DMS153 (cell line): ENCODE results near the gene MMP2.

ENCODE experiments used
- DNase-seq: peaks from one replicate; lab custom pipeline; 2025; lab: John Stamatoyannopoulos, UW

The MMP2 gene

DNA sequence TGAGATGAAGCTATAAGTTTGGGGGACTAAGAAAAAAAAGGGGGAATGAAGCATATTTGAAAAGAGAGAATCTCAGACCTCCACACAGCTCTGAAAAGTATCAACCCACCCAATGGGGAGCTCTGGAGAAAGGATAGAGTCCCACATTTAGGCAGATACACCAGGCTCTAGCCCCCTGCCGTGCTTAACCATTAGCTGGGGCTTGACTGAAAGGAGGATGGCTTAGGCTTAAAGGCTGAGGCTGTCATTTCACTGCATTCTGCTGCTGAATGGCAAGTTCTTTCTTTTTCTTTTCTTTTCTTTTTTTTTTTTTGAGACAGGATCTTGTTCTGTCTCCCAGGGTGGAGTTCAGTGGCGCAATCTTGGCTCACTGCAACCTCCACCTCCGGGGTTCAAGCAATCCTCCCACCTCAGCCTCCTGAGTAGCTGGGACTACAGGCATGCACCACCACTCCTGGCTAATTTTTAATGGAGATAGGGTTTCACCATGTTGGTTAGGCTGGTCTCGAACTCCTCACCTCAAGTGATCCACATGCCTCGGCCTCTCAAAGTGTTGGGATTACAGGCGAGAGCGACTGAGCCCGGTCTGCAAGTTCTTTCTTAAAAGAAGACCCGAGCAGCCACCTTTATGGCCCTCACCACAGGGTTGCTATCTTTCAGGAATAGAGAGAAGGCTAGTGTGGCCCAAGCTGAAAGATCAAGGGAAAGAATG, 9.0 kb upstream of the MMP2 start:
- DNase-seq, result no peak

- DNase-seq, result no peak
These were observed 8.2 kb upstream of the MMP2 start for GRCh38 chr16:55470533-55471371.

- no peak for DNase-seq
These were observed 7.4 kb upstream of the MMP2 start for GRCh38 chr16:55471448-55472097.

- no peak for DNase-seq
These were observed 5.4 kb upstream of the MMP2 start for GRCh38 chr16:55473587-55473986.

- DNase-seq, result no peak
These were observed 4.2 kb upstream of the MMP2 start for GRCh38 chr16:55474821-55475220.

DNA sequence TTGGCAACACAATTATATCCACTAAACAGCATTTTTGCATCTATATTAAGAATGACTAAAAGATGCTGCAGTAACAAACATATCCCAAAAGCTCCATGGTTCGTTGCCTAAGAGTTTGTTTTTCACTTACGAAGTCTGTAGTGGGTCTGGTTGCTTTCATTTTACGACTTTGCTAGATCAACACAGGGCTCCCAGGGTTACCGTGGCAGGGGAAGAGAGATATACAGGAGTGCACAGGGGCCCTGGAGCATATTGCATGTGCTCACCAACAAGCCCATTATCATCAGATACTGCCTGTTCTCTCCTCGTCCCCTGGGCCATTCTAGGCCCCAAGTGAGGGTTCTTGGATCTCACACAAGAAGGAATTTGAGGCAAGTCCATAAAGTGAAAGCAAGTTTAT, 3.1 kb upstream of the MMP2 start:
- no peak for DNase-seq

- DNase-seq, result no peak
These were observed 2.1 kb upstream of the MMP2 start for GRCh38 chr16:55476625-55477533.

DNA sequence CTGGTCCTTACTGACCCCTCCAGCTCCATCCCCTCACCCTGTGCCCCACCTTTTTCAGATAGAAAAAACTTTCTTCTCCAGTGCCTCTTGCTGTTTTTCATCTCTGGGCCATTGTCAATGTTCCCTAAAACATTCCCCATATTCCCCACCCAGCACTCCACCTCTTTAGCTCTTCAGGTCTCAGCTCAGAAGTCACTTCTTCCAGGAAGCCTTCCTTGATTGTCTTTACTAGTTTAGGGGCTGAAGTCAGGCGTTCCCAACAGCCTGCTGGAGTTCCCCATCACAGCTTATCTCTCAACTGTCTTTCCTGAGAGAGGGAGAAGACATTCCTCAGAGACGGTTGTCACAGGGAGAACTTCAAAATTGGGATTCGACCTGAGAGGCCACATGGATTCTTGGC, 1.3 kb upstream of the MMP2 start:
- DNase-seq, result no peak

DNA sequence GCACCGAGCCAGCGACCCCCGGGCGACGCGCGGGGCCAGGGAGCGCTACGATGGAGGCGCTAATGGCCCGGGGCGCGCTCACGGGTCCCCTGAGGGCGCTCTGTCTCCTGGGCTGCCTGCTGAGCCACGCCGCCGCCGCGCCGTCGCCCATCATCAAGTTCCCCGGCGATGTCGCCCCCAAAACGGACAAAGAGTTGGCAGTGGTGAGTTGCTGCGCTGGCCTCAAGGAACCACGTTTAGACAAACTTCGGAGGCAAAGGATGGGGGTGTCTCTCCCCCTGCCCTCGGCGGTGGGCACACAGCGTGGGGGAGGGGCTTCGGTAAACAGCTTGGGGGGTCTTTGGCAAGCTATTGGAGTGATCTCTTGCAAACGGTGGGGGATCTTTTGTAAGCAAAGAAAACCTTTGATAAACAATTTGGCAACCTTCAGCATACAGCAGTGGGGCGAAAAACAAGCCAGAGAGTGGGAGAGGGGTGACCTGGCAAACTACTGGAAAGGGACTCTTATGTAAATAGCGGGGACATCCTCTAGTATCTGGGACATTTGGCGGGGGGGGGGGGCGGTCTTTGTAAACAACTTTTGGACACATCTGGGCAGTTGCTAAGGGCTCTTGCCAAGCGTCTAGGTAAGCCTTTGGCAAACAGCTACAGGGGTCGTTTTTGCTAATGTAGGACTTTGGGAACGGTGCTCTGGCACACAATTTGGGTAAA, 587 bp downstream of the MMP2 start:
- no peak for DNase-seq

GRCh38 chr16:55480228-55480655, 1.2 kb downstream of the MMP2 start:
- DNase-seq, result no peak

- DNase-seq, result no peak
These were observed 2.0 kb downstream of the MMP2 start for GRCh38 chr16:55481023-55481422.

DNA sequence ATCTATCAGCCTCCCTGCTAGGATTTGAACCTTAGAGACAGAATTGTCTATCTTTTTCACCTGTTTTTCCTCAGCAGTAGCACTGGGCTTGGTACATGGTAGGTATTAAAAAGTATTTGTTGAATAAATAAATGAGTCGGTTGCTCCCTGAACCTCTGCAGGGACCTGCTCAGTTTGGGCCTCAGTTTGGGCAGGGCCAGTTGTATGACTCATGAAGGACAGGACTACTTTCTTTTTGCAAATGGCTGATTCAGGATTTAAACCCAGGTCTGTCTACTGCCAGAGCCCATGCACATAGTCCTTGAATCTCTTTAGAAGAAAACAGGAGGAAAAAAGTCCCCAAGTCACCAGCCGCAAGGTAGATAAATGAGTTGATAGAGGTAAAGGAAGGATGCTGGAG, 3.1 kb downstream of the MMP2 start:
- no peak for DNase-seq

- no peak for DNase-seq
These were observed 8.2 kb downstream of the MMP2 start for GRCh38 chr16:55487048-55487803.

GRCh38 chr16:55488306-55488705, 9.3 kb downstream of the MMP2 start:
- no peak for DNase-seq

DNA sequence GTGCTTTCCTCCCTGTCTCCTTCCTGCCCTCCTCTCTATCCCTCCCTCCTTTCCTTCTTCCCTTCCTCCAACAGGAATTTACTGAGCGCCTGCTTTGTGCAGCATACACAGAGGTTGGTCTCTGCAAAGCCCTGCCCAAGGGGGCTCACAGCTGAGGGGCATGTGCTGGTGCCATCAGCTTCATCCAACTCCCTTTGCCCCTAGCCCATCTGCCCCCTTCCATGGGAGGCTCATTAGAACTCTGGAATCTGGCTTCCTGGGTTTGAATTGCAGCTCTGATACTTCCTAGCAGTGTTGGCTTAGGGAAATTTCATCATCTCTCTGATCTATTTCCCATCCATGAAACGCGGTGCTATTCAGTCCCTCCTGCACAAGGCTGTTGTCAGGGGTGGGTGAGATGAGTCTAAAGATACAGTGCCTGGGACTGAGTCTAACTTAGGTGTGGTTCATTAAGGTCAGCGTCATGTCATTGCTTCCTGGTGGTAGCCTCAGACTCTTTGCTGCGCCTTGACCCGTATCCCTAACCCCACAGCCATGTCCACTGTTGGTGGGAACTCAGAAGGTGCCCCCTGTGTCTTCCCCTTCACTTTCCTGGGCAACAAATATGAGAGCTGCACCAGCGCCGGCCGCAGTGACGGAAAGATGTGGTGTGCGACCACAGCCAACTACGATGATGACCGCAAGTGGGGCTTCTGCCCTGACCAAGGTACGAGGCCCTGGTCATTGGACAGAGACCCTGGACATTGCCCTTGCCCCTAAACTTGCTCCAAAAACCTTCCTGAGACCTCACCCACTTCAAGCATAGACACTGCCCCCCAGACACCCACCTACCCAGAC, 10.3 kb downstream of the MMP2 start:
- no peak for DNase-seq

GRCh38 chr16:55489956-55490265, 10.9 kb downstream of the MMP2 start:
- DNase-seq, result no peak

- DNase-seq, result no peak
These were observed 11.3 kb downstream of the MMP2 start for GRCh38 chr16:55490301-55490700.

- DNase-seq, result no peak
These were observed 12.7 kb downstream of the MMP2 start for GRCh38 chr16:55491691-55492090.

DNA sequence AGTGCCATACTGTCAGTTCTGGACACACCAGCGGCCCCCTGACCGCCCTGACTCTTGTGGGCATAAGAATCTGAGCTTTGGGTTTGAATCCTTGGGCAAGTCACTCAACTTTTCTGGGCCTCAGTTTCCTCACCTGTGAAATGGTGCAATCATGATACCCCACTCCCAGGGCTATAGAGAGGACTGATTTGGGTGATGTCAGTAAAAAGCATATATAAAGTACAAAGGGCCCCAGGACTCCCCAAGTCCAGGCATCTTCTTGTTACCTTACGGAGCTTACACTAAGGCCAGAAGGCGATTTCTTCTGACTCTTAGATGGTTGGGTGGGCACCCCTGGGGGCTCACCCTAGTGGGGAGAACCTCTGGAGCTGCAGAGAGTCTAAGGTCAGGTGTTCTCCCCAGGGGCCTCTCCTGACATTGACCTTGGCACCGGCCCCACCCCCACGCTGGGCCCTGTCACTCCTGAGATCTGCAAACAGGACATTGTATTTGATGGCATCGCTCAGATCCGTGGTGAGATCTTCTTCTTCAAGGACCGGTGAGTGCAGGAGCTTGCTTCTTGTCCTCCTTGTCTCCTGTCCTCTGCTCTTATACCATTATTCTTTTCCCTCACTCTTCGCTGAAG, 13.9 kb downstream of the MMP2 start:
- DNase-seq, result no peak
